ENCODE results near the gene LEUTX.

GRCh38 chr19:39830847-39831246 is 52.2 kb downstream of the LEUTX start:
- no peak for TF ChIP-seq CTCF (conservative IDR thresholded peaks at IDR 0.05; ENCODE audit: low read depth, low read length)
- no peak for TF ChIP-seq EZH2 (IDR thresholded peaks at IDR 0.05; ENCODE audit: borderline replicate concordance, low read depth, low read length, poor library complexity, severe bottlenecking)

Data from A673 (cell line).